ENCODE measurements around the gene PRKCE. TPM values are rescaled to one million over a fixed set of nuclear protein-coding genes. Genes with fewer than 3 reads are reported as not detected.

PRKCE gene
- total and polyA plus RNA-seq, 2 of the 8 experiments (the other 6 are each of a cell fraction or from before 2014, with no cell fraction given) = 0.54 to 2.1 TPM

DNA sequence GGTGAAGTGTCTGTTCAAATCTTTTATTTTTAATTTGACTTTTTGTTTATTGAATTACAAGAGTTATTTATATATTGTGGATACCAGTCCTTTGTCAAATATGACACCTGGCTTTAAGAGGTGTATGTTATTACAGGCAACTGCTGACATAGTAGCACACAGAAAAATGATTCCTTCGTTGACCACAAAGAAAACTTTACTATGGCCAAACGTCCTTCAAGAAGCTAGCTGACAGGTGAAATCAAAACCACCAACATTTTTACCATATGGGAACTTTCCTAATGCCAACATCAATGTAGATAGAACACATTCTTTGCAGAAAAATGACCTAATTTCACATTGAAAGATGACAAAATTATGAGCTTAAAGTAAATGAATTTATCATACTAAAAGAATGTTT lies 34.0 kb upstream of the PRKCE start:
- no peak for DNase-seq (ENCODE audit: low read depth in 1 of 2, low spot score in 2 of 2)

More for the DNA sequence above, 34.0 kb upstream of the PRKCE start:
- Histone ChIP-seq H4K91ac (replicated peaks; ENCODE audit: insufficient read length, low read length) (no peak overlapping the region), H3K23me2 (ENCODE audit: low read depth, low read length) (no peaks in the 10 kb centered on the region), H3K36me3 (ENCODE audit: control insufficient read depth in 2 of 4, insufficient read depth in 4 of 4, low read length in 3 of 4) (no peaks in the 10 kb centered on the region), H3K27me3 (replicated peaks in 1 of 4; ENCODE audit: control insufficient read depth in 3 of 4, extremely low read depth in 1 of 4, insufficient read depth in 3 of 4, low read length in 3 of 4) (no peaks in the 10 kb centered on the region), H4K5ac (ENCODE audit: insufficient read length, low read depth, low read length) (no peak overlapping the region), H2AK5ac (ENCODE audit: low read depth, low read length) (no peak overlapping the region), H2BK5ac (ENCODE audit: low read depth, low read length) (no peak overlapping the region), H3K79me2 (ENCODE audit: control insufficient read depth in 1 of 2, insufficient read depth in 2 of 2, low read length in 2 of 2) (no peaks in the 10 kb centered on the region), H3K79me1 (ENCODE audit: low read depth, low read length) (no peaks in the 10 kb centered on the region), H3K56ac (replicated peaks; ENCODE audit: insufficient read length, low read depth, low read length) (no peak overlapping the region), H2BK120ac (replicated peaks; ENCODE audit: low read depth, low read length) (no peak overlapping the region), H3K23ac (ENCODE audit: insufficient read length) (no peak overlapping the region), H3K27ac (ENCODE audit: low read depth, low read length) (no peak overlapping the region), H3K9ac (replicated peaks in 1 of 4; ENCODE audit: extremely low read depth in 1 of 4, low read depth in 3 of 4, low read length in 3 of 4) (no peak overlapping the region), H2BK15ac (ENCODE audit: low read length) (no peak overlapping the region), H3K4ac (replicated peaks; ENCODE audit: insufficient read length, low read depth, low read length) (no peak overlapping the region), H2BK12ac (ENCODE audit: low read depth, low read length) (no peak overlapping the region), H3K4me1 (replicated peaks in 1 of 4; ENCODE audit: control insufficient read depth in 3 of 4, insufficient read depth in 4 of 4, low read length in 3 of 4) (no peaks in the 10 kb centered on the region), H3K4me3 (ENCODE audit: extremely low read depth in 1 of 4, insufficient read depth in 2 of 4, low read depth in 3 of 4, low read length in 4 of 4) (no peak overlapping the region), H3K4me2 (ENCODE audit: insufficient read depth in 1 of 2, low read depth in 2 of 2, low read length in 2 of 2) (no peak overlapping the region), H4K8ac (ENCODE audit: extremely low read depth, insufficient read depth, low read length) (no peak overlapping the region), H3K14ac (ENCODE audit: insufficient read length) (no peak overlapping the region), H2AFZ (ENCODE audit: low read length) (no peak overlapping the region), H3K9me3 (ENCODE audit: insufficient read depth in 2 of 2, low read depth in 1 of 2, low read length in 1 of 2) (no peaks in the 10 kb centered on the region), H4K20me1 (replicated peaks in 1 of 2; ENCODE audit: control insufficient read depth in 1 of 2, insufficient read depth in 2 of 2, low read length in 2 of 2) (no peaks in the 10 kb centered on the region), H3K18ac (ENCODE audit: extremely low read depth, low read length) (no peak overlapping the region), H2BK20ac (ENCODE audit: low read length) (no peak overlapping the region)
- ChIA-PET POLR2A (ENCODE audit: partially characterized antibody) (no interaction called here), CTCF (ENCODE audit: partially characterized antibody) (interaction anchor here (0.8 to 1.2 kb wide), 2 partner anchors 10 to 21 kb away, joined by 3 to 4 read pairs; no protein-coding TSS in a partner anchor)
- TF ChIP-seq MAFK (IDR thresholded peaks at IDR 0.05; ENCODE audit: low read depth, low read length) (no peak), TBP (IDR thresholded peaks at IDR 0.05; ENCODE audit: low read depth, low read length) (no peak), TCF12 (IDR thresholded peaks at IDR 0.05; ENCODE audit: low read depth, low read length) (no peak), SAP30 (IDR thresholded peaks at IDR 0.05; ENCODE audit: insufficient read depth, insufficient replicate concordance, low read length) (no peak), GTF2F1 (IDR thresholded peaks at IDR 0.05; ENCODE audit: borderline replicate concordance, low read depth, low read length) (no peak), SP4 (IDR thresholded peaks at IDR 0.05; ENCODE audit: low read length) (no peak), CTBP2 (IDR thresholded peaks at IDR 0.05; ENCODE audit: borderline replicate concordance, insufficient read depth, insufficient read length, low read length) (no peak), KDM1A (IDR thresholded peaks at IDR 0.05; ENCODE audit: borderline replicate concordance, low read length) (no peak), POLR2A (IDR thresholded peaks at IDR 0.05; ENCODE audit: control extremely low read depth in 1 of 2, low read depth in 2 of 2, low read length in 2 of 2) (no peak), SP2 (IDR thresholded peaks at IDR 0.05; ENCODE audit: low read length) (no peak), GABPA (IDR thresholded peaks at IDR 0.05; ENCODE audit: borderline replicate concordance, insufficient read depth, low read length) (no peak)
- 84% methylated on average over 2 of the region's 2 CpGs; no CpG with 5 or more reads in 1 of the 2 experiments for WGBS, 2 experiments (ENCODE audit: extremely low coverage in 1 of 2, insufficient coverage in 1 of 2, insufficient read length in 1 of 2, insufficient replicate concordance in 2 of 2, low coverage in 1 of 2, low lambda C conversion rate in 2 of 2, missing lambda C conversion rate in 1 of 2)
- FAIRE-seq = no peak
